GM12872 (cell line): Measurements from ENCODE around the gene HNRNPF.

Experiments used
- CTCF ChIP-seq: IDR thresholded peaks from 3 replicates; pipeline ENCODE4 v1.5.1; 2011; ENCODE audit warnings: low read depth, mild to moderate bottlenecking, low read length, moderate library complexity; ENCODE audit not compliant: insufficient read depth

Gene HNRNPF

GRCh38 chr10:43361547-43362190 is 47.3 kb downstream of the HNRNPF start:
- TF ChIP-seq CTCF = no peak

GRCh38 chr10:43360086-43360485 is 48.9 kb downstream of the HNRNPF start:
- no peak for TF ChIP-seq CTCF

- TF ChIP-seq CTCF = no peak
Measured at GRCh38 chr10:43355749-43356371, 53.1 kb downstream of the HNRNPF start.

GRCh38 chr10:43354879-43355380 is 54.1 kb downstream of the HNRNPF start:
- TF ChIP-seq CTCF = no peak

GRCh38 chr10:43354330-43354635 is 54.7 kb downstream of the HNRNPF start:
- TF ChIP-seq CTCF = no peak

GRCh38 chr10:43353495-43354329 is 55.3 kb downstream of the HNRNPF start:
- TF ChIP-seq CTCF = no peak

- no peak for TF ChIP-seq CTCF
Measured at GRCh38 chr10:43352951-43353350, 56.0 kb downstream of the HNRNPF start.
